ENCODE data around the gene NEDD4L.

NEDD4L gene

DNA sequence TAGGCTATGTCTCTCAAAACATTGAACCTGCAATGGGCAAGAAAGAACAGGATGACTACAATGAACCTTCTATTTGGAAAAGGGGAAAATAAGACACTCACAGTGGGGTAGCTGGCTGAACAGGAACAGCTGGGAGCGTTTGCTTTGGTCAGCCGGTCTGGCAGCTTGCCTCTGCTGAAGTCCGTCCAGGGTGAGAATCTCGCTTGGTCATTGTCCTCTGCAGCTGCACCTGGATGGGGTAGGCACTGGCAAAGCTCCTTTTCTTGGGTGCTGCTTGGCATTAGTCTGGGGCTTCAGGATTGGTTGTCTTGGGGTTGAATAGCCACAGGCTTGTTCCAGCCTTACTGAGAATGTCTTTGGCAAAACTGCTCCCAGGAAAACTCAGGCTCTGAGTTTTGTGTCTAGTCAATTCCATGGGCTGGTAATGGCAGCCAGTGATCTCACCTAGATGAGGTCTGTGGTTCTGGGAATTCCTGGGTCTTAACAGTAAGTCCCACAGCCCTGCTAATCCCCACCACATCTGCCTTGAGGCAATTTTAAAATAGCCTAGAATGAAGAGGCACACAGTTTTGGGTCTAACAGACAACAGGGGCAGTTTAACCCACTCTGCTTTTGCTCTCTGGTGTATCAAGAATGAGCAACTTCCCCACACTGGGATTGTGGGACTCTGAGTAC lies 13.4 kb downstream of the NEDD4L start:
- H3K9me3 ChIP-seq (ENCODE audit: severe bottlenecking): peaks cover 3% of the 10 kb centered on the region
- DNase-seq: peak; percentile 30
- peaks cover 40% of the 10 kb centered on the region for H3K36me3 ChIP-seq
- TF ChIP-seq, protein P1, sequence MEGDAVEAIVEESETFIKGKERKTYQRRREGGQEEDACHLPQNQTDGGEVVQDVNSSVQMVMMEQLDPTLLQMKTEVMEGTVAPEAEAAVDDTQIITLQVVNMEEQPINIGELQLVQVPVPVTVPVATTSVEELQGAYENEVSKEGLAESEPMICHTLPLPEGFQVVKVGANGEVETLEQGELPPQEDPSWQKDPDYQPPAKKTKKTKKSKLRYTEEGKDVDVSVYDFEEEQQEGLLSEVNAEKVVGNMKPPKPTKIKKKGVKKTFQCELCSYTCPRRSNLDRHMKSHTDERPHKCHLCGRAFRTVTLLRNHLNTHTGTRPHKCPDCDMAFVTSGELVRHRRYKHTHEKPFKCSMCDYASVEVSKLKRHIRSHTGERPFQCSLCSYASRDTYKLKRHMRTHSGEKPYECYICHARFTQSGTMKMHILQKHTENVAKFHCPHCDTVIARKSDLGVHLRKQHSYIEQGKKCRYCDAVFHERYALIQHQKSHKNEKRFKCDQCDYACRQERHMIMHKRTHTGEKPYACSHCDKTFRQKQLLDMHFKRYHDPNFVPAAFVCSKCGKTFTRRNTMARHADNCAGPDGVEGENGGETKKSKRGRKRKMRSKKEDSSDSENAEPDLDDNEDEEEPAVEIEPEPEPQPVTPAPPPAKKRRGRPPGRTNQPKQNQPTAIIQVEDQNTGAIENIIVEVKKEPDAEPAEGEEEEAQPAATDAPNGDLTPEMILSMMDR (IDR thresholded peaks at IDR 0.05; ENCODE audit: low read depth, low read length): no peak
- peak overlapping the region; percentile 1; the same call in 1 of the 2 replicates for H3K27ac ChIP-seq
- H3K4me3 ChIP-seq (ENCODE audit: low read depth, low read length): no peak overlapping the region
- H3K27me3 ChIP-seq (ENCODE audit: insufficient read depth, low read depth, severe bottlenecking): no peaks in the 10 kb centered on the region

GRCh38 chr18:58058720-58059119 lies 14.7 kb downstream of the NEDD4L start:
- Histone ChIP-seq H3K4me3 (ENCODE audit: low read depth, low read length) (no peak overlapping the region), H3K9me3 (ENCODE audit: severe bottlenecking) (peaks cover 3% of the 10 kb centered on the region), H3K27ac (peak overlapping the region; percentile 56; the same call in 1 of the 2 replicates), H3K27me3 (ENCODE audit: insufficient read depth, low read depth, severe bottlenecking) (no peaks in the 10 kb centered on the region), H3K36me3 (peaks cover 40% of the 10 kb centered on the region)
- no peak for DNase-seq
- TF ChIP-seq, protein P1 (IDR thresholded peaks at IDR 0.05; ENCODE audit: low read depth, low read length): no peak

DNA sequence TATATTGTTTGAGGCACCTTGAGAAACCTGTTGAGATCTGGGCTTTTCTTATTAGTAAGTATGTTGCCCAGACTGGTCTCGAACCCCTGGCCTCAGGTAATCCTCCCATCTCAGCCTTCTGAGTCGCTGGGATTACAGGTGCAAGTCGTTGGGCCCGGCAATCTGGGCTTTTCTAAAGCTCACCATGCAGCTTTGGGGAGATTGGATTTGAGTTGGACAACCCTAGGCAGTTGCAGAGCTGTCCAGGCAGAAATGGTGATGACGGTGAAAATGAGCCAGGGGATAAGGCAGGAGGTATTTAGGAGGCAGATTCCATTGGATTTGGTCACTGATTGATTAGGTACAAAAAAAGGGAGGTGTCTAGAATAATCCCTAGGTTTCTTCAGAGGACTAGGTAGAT lies 16.2 kb downstream of the NEDD4L start:
- peak; percentile 86 for DNase-seq
- H3K36me3 ChIP-seq: peaks cover 32% of the 10 kb centered on the region
- no peaks in the 10 kb centered on the region for H3K27me3 ChIP-seq (ENCODE audit: insufficient read depth, low read depth, severe bottlenecking)
- no peak overlapping the region for H3K4me3 ChIP-seq (ENCODE audit: low read depth, low read length)
- H3K9me3 ChIP-seq (ENCODE audit: severe bottlenecking): peaks cover 3% of the 10 kb centered on the region
- TF ChIP-seq, protein P1 (IDR thresholded peaks at IDR 0.05; ENCODE audit: low read depth, low read length): no peak
- H3K27ac ChIP-seq: no peak overlapping the region; the same call in 1 of the 2 replicates

- no peak overlapping the region for H3K4me3 ChIP-seq (ENCODE audit: low read depth, low read length)
- peaks cover 32% of the 10 kb centered on the region for H3K36me3 ChIP-seq
- H3K27ac ChIP-seq: no peak overlapping the region
- H3K27me3 ChIP-seq (ENCODE audit: insufficient read depth, low read depth, severe bottlenecking): no peaks in the 10 kb centered on the region
- no peak for DNase-seq
- TF ChIP-seq, protein P1 (IDR thresholded peaks at IDR 0.05; ENCODE audit: low read depth, low read length): no peak
- H3K9me3 ChIP-seq (ENCODE audit: severe bottlenecking): peaks cover 3% of the 10 kb centered on the region
Measured at GRCh38 chr18:58061349-58061748, 17.3 kb downstream of the NEDD4L start.

- H3K36me3 ChIP-seq: peaks cover 17% of the 10 kb centered on the region
- no peak overlapping the region for H3K27ac ChIP-seq
- no peak overlapping the region for H3K4me3 ChIP-seq (ENCODE audit: low read depth, low read length)
- DNase-seq: no peak
- TF ChIP-seq, protein P1 (IDR thresholded peaks at IDR 0.05; ENCODE audit: low read depth, low read length): no peak
- H3K27me3 ChIP-seq (ENCODE audit: insufficient read depth, low read depth, severe bottlenecking): no peaks in the 10 kb centered on the region
- peaks cover 3% of the 10 kb centered on the region for H3K9me3 ChIP-seq (ENCODE audit: severe bottlenecking)
Measured at GRCh38 chr18:58064406-58064998, 20.5 kb downstream of the NEDD4L start.

All from WERI-Rb-1 (cell line).